RWPE1 (cell line): ENCODE measurements around the gene TOX2.
A peak's percentile ranks its signal among the peaks of the same experiment; 100 is the strongest.

Experiments
- CTCF ChIA-PET: fragments of 350-600 bp; sonication (Branson Sonifier 250); formaldehyde crosslinking; extraction: SDS; loops from one replicate; lab custom pipeline; 2021; lab: Yijun Ruan, JAX
- POLR2A ChIA-PET: fragments of 400-600 bp; formaldehyde crosslinking; extraction: SDS; loops from one replicate; lab custom pipeline; 2020; ENCODE audit warnings: antibody characterized with exemption; ENCODE audit not compliant: low non-redundant PET; lab: Yijun Ruan, JAX
- DNase-seq: peaks from one replicate; pipeline ENCODE4 v3.0.0; 2012; ENCODE audit warnings: low spot score
- H3K27ac ChIP-seq: fragments of 450-650 bp; 2 replicates; pipeline ENCODE4 v1.5.1; 2017
- TF ChIP-seq, protein P1 (sequence below): fragments of 450-650 bp; conservative IDR thresholded peaks from 2 replicates; pipeline ENCODE4 v1.5.1; 2017; ENCODE audit warnings: low read depth, mild to moderate bottlenecking

TOX2 gene

DNA sequence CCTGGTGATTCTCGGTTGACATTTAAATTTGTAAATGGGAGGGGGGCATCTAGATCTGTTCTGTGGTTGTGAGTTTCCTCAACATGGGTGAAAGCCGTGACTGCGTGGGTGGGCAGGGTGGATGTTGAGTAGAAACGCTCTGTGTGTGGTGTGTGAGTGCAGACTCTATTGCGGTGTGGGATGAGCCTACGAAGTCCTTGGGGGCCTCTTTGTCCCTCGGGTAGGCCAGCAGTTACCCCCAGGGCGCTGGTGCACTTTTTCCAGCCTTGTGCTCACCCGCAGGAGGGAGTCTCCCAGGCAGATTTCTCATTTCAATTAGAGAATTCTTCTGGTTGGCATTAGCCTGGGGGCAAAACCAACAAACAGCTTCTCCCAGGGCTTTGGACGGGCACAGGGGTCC is 10.6 kb downstream of the TOX2 start:
- ChIA-PET CTCF (interaction anchor here (0.5 to 1.0 kb wide), 2 partner anchors 70 to 157 kb away, joined by 3 to 4 read pairs; no protein-coding TSS in a partner anchor), POLR2A (interaction anchor here (0.8 kb wide), 1 partner anchor 335 kb away, joined by 4 read pairs; the partner anchor contains the start of gene IFT52)
- H3K27ac ChIP-seq: no peak overlapping the region
- TF ChIP-seq, protein P1, sequence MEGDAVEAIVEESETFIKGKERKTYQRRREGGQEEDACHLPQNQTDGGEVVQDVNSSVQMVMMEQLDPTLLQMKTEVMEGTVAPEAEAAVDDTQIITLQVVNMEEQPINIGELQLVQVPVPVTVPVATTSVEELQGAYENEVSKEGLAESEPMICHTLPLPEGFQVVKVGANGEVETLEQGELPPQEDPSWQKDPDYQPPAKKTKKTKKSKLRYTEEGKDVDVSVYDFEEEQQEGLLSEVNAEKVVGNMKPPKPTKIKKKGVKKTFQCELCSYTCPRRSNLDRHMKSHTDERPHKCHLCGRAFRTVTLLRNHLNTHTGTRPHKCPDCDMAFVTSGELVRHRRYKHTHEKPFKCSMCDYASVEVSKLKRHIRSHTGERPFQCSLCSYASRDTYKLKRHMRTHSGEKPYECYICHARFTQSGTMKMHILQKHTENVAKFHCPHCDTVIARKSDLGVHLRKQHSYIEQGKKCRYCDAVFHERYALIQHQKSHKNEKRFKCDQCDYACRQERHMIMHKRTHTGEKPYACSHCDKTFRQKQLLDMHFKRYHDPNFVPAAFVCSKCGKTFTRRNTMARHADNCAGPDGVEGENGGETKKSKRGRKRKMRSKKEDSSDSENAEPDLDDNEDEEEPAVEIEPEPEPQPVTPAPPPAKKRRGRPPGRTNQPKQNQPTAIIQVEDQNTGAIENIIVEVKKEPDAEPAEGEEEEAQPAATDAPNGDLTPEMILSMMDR: no peak
- no peak for DNase-seq

DNA sequence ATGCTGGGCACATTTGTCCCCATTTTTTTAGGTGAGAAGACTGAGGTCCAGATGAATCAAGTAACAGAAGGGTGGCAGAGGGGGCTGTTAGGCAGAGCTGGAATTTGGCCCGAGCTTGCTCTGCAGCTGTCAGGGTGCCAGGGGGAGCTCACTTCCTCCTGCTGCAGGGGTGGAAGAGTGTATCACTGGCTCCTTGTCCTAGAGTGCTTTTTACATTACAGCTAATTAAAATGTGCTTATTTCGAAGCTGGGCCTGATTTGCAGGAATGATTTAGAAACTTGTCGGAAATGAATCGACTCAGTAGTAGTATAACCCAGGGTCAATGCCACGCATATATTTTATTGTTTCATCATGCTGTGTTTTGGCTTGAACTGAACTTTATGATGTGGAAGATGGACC is 11.1 kb downstream of the TOX2 start:
- ChIA-PET CTCF (interaction anchor here (0.5 to 1.0 kb wide), 4 partner anchors 71 to 176 kb away, joined by 3 to 4 read pairs (median 4); no protein-coding TSS in a partner anchor), POLR2A (interaction anchor here (0.8 kb wide), 1 partner anchor 336 kb away, joined by 4 read pairs; the partner anchor contains the start of gene IFT52)
- TF ChIP-seq, protein P1: no peak
- DNase-seq: no peak
- H3K27ac ChIP-seq: no peak overlapping the region

DNA sequence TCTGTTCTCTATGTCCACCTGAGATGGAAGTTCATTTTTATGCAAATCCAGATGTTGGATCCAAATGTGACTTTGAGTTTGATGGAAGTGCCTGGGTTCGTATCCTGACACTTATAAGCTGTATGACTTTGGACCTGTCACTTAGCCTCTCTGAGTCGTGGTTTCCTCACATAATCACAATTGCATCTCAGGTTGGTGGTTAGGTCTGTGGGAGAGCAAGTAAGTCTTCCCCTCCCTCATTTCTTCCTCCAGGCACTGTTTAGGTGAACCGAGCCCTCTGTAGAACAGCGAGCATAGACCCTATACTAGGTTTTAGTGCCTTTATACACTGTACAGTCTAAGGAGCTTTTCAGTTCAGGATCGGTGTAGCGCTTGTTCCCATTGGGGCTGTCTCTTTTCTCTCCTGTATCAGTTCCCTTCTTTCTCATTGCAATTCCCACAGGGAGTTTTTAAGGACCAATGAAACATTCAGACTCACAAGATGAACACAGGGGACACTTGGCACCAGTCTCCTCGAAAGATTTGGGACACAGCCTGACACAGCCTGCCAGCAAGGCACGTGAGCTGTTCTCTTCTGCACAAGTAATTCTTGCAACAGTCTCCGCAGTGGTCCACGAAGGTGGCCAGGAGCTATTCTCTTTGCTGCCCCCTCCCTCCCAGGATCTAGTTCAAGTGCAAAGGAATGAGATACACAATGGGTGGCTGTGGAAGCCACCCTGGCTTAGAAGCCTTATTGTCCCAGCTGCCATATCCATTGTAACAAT is 11.8 kb downstream of the TOX2 start:
- ChIA-PET POLR2A (interaction anchor here (0.8 kb wide), 1 partner anchor 336 kb away, joined by 4 read pairs; the partner anchor contains the start of gene IFT52), CTCF (interaction anchor here (0.7 kb wide), 2 partner anchors 154 to 177 kb away, joined by 3 to 4 read pairs; no protein-coding TSS in a partner anchor)
- no peak overlapping the region for H3K27ac ChIP-seq
- no peak for DNase-seq
- TF ChIP-seq, protein P1: no peak

DNA sequence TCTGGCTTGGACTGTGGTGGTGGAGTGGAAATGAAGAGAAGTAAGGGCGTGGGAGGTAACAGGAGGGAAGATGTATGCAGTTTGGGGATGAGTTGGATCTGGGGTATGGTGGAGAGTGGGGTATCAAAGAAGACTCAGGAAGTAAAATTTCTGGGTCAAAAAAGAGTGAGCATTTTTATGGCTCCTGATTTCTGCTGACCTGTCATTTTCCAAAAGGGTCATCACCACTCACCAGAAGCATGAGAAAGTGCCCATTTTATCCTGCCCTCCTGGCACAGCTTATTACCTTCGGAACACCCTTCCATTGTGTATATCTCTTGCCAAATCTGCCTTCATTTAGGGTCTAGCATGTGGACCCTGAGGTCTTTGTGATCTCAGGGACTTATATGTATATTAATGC is 17.3 kb downstream of the TOX2 start:
- TF ChIP-seq, protein P1: no peak
- H3K27ac ChIP-seq: no peak overlapping the region
- DNase-seq: no peak
- POLR2A ChIA-PET: no interaction called here
- CTCF ChIA-PET: no interaction called here

DNA sequence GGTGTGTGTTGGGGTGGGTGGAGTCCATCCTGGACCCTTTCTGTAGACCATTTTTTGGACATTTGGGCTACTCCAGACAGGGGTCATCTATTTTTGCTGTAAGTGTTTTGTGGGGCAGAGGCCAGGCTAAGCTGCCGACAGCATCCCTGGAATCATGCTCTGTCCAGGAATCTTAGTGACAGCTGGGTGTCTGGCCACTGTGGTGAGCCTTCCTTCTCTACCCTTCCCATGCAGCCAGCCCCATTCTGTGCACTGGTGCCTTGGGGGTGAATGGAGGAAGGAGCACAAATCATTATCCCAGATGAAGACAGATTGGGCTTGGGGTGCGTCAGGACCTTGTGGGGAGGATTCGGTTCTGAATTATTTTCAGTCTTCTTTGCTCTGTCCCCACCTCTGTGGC is 20.2 kb downstream of the TOX2 start:
- TF ChIP-seq, protein P1: no peak
- DNase-seq: no peak
- H3K27ac ChIP-seq: no peak overlapping the region
- ChIA-PET CTCF (interaction anchor here (0.6 to 0.8 kb wide), 2 partner anchors 17 to 1439 kb away, joined by 4 to 7 read pairs; no protein-coding TSS in a partner anchor), POLR2A (interaction anchor here (0.5 kb wide), 1 partner anchor 40 kb away, joined by 4 read pairs; no protein-coding TSS in a partner anchor)

DNA sequence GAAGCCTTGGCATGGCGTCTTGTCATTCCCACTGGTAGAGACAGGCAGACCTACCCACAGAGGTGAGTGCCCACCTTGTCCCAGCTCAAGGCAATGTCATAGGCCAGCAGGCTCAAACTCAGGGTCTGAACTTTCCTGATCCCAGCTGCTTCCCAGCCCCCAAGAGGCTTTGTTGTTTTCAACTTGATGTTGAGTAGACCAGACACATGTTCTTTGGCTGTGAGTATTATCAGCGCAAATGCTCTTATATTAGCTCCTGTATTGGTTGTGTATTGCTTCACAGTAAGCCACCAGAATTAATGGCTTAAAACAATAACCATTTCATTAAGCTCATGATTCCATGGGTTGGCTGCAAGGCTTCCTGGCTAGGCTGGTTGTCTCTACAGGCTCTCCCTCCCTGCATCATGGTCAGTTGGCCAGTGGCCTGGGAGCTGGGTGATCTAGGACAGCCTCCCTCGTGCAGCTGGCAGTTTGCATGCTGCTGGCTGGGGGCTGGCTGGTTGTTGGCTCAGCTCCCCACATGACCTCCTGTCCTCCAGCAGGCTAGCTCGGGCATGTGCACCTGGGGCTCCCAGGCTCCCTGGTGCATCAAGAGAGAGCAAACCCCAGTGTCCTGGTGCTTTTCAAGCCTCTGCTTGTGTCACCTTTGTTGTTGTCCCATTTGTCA is 21.6 kb downstream of the TOX2 start:
- ChIA-PET POLR2A (no interaction called here), CTCF (interaction anchor here (0.6 to 0.9 kb wide), 4 partner anchors 12 to 248 kb away, joined by 3 to 4 read pairs (median 3); no protein-coding TSS in a partner anchor)
- TF ChIP-seq, protein P1: no peak
- DNase-seq: no peak
- peak overlapping the region; percentile 80 for H3K27ac ChIP-seq
